Spleen (tissue), 11 donors: ENCODE measurements around the gene PLCB1. TPM values are rescaled to one million over a fixed set of nuclear protein-coding genes. Genes with fewer than 3 reads are reported as not detected.

Source experiments
- DNase-seq: peaks from one replicate; pipeline ENCODE4 v3.0.0-alpha.2; 2020
- H3K27ac ChIP-seq, 8 donors: fragments of 200-600 bp; sonication (generic) in 7 of 8; 1 replicate in 4 of 8; 2 replicates in 4 of 8; pipeline versions ENCODE4 v1.5.0 to v1.8.0; 2016 to 2021; ENCODE audit warnings: inconsistent platforms in 4 of 8, mild to moderate bottlenecking in 4 of 8, moderate library complexity in 1 of 8
- H3K27me3 ChIP-seq, 7 donors: fragments of 200-600 bp; sonication (generic) in 6 of 7; replicated peaks in 1 of 7; 1 replicate in 4 of 7; 2 replicates in 3 of 7; pipeline versions ENCODE4 v1.5.0 to v1.8.0; 2016 to 2021; ENCODE audit warnings: inconsistent platforms in 3 of 7, mild to moderate bottlenecking in 1 of 7
- H3K36me3 ChIP-seq, 6 donors: fragments of 200-600 bp; sonication (generic) in 5 of 6; 1 replicate in 4 of 6; 2 replicates in 2 of 6; pipeline versions ENCODE4 v1.5.0 to v1.8.0; 2016 to 2021; ENCODE audit warnings: inconsistent platforms in 2 of 6
- H3K4me1 ChIP-seq, 6 donors: fragments of 200-600 bp; sonication (generic) in 5 of 6; 1 replicate in 3 of 6; 2 replicates in 3 of 6; pipeline versions ENCODE4 v1.5.0 to v1.8.0; 2016 to 2021; ENCODE audit warnings: inconsistent platforms in 3 of 6
- H3K4me3 ChIP-seq, 8 donors: fragments of 200-600 bp; sonication (generic) in 7 of 8; 1 replicate in 4 of 8; 2 replicates in 4 of 8; pipeline versions ENCODE4 v1.5.0 to v1.8.0; 2016 to 2021; ENCODE audit warnings: inconsistent platforms in 4 of 8, mild to moderate bottlenecking in 4 of 8, moderate library complexity in 2 of 8
- H3K9me3 ChIP-seq, 8 donors: fragments of 200-600 bp; sonication (generic) in 7 of 8; 1 replicate in 4 of 8; 2 replicates in 4 of 8; pipeline versions ENCODE4 v1.5.0 to v1.8.0; 2016 to 2021; ENCODE audit warnings: inconsistent platforms in 4 of 8
- CTCF ChIP-seq, 11 experiments: fragments of 200-600 bp in 7 of 11; fragments of 450-650 bp in 4 of 11; sonication (generic) in 4 of 11; IDR thresholded peaks in 8 of 11; conservative IDR thresholded peaks in 3 of 11; 1 replicate in 7 of 11; 2 replicates in 4 of 11; pipeline versions ENCODE4 v1.4.0 to v1.8.0; 2016 to 2021; ENCODE audit warnings: antibody characterized with exemption in 11 of 11, inconsistent platforms in 4 of 11, mild to moderate bottlenecking in 1 of 11
- POLR2A ChIP-seq, 3 donors: fragments of 450-650 bp; IDR thresholded peaks; one replicate each; pipeline ENCODE4 v1.5.1; 2017; ENCODE audit warnings: antibody characterized with exemption in 3 of 3, mild to moderate bottlenecking in 1 of 3
- POLR2AphosphoS5 ChIP-seq, 3 donors: sonication (generic); formaldehyde crosslinking; IDR thresholded peaks; one replicate each; pipeline ENCODE4 v1.5.1; 2017; ENCODE audit warnings: antibody characterized with exemption in 3 of 3
- WGBS, 5 donors: extraction: QIAGEN DNeasy Blood & Tissue Kit in 3 of 5; methylation state at CpG; one replicate each; pipeline versions ENCODE4 v1.1.5 to v1.1.7; 2013 to 2018; 5-methylcytosine and 5-hydroxymethylcytosine counted together
- intact Hi-C: fragments of 100-400 bp; cut with DNase I; formaldehyde crosslinking; loops from one replicate; pipeline ENCODE4 v1.15.0; 2023; ENCODE audit warnings: low total_unique reads
- polyA plus RNA-seq, 3 donors: library from polyadenylated mRNA; stranded (reverse); fragments of 200-250 nt; gene quantifications; one replicate each; pipeline ENCODE4 v1.2.1, GENCODE V29; 2013
- total RNA-seq, 7 donors: library from RNA; depleted of rRNA in 3 of 7; stranded (reverse); fragments of >200 nt in 3 of 7; fragmentation: NEBNext Ultra II Directional in 4 of 7; extraction: Animal tissue kit (Norgen Biotek cat#: 25700) in 4 of 7; gene quantifications; one replicate each; pipeline versions ENCODE4 v1.1.0 to v1.2.1, GENCODE V29; 2016 to 2021
- donor health status: healthy with polysubstance abuse.
- donor health status: DM: no; HTN: no; CAD: no; lungs with moderate emphysema.
- donor health status: DM: no; HTN: no; CAD: no.
- donor health status: Bipolar disorder and iron deficiency.
- donor health status: healthy.
- donor health status: DM: no; HTN: no; CAD: no.
- donor health status: DM: yes; HTN: yes; CAD: no.

PLCB1 gene
- total and polyA plus RNA-seq, 10 donors, result 1.0 to 33.7 (median 16.2) TPM

GRCh38 chr20:8749101-8749500 is 617.0 kb downstream of the PLCB1 start:
- Histone ChIP-seq H3K4me1 (no peaks in the 10 kb centered on the region), H3K27me3 (no peaks in the 10 kb centered on the region), H3K4me3 (no peak overlapping the region), H3K27ac (no peak overlapping the region), H3K36me3 (no peaks in the 10 kb centered on the region), H3K9me3 (no peaks in the 10 kb centered on the region)
- intact Hi-C loops, result no loop called here
- no peak for DNase-seq
- 68 to 84% (median 80%) methylated on average over 8 of the region's 8 CpGs for WGBS, 5 donors
- TF ChIP-seq POLR2AphosphoS5 (IDR thresholded peaks at IDR 0.05) (no peak), CTCF (IDR thresholded peaks at IDR 0.05 in 8 of 11, conservative IDR thresholded peaks at IDR 0.05 in 3 of 11) (no peak), POLR2A (IDR thresholded peaks at IDR 0.05) (no peak)

GRCh38 chr20:8749986-8750385 is 617.9 kb downstream of the PLCB1 start:
- no peaks in the 10 kb centered on the region for H3K9me3 ChIP-seq
- WGBS, 5 donors, result 84 to 100% (median 92%) methylated on average over 1 of the region's 1 CpG
- no peak for DNase-seq
- H3K36me3 ChIP-seq, result no peaks in the 10 kb centered on the region
- intact Hi-C loops, result no loop called here
- no peak overlapping the region for H3K4me3 ChIP-seq
- H3K27me3 ChIP-seq, result no peaks in the 10 kb centered on the region
- no peak overlapping the region for H3K27ac ChIP-seq
- TF ChIP-seq POLR2AphosphoS5 (IDR thresholded peaks at IDR 0.05) (no peak), POLR2A (IDR thresholded peaks at IDR 0.05) (no peak), CTCF (IDR thresholded peaks at IDR 0.05 in 8 of 11, conservative IDR thresholded peaks at IDR 0.05 in 3 of 11) (no peak)
- H3K4me1 ChIP-seq, result no peaks in the 10 kb centered on the region

GRCh38 chr20:8755340-8756118 is 623.5 kb downstream of the PLCB1 start:
- DNase-seq, result no peak
- no peak overlapping the region for H3K4me3 ChIP-seq
- no peak overlapping the region for H3K27ac ChIP-seq
- WGBS, 5 donors, result 74 to 85% (median 80%) methylated on average over 3 of the region's 3 CpGs
- intact Hi-C loops, result no loop called here
- no peaks in the 10 kb centered on the region for H3K9me3 ChIP-seq
- H3K4me1 ChIP-seq, result no peaks in the 10 kb centered on the region
- H3K36me3 ChIP-seq, result no peaks in the 10 kb centered on the region
- H3K27me3 ChIP-seq, result no peaks in the 10 kb centered on the region
- no peak for TF ChIP-seq POLR2AphosphoS5 (IDR thresholded peaks at IDR 0.05)
- TF ChIP-seq CTCF (IDR thresholded peaks at IDR 0.05 in 8 of 11, conservative IDR thresholded peaks at IDR 0.05 in 3 of 11), result no peak
- TF ChIP-seq POLR2A (IDR thresholded peaks at IDR 0.05), result no peak

- WGBS, 5 donors, result 78 to 92% (median 86%) methylated on average over 2 of the region's 2 CpGs
- no peaks in the 10 kb centered on the region for H3K27me3 ChIP-seq
- intact Hi-C loops, result no loop called here
- no peaks in the 10 kb centered on the region for H3K9me3 ChIP-seq
- no peak for DNase-seq
- H3K36me3 ChIP-seq, result no peaks in the 10 kb centered on the region
- no peak for TF ChIP-seq POLR2AphosphoS5 (IDR thresholded peaks at IDR 0.05)
- no peak for TF ChIP-seq POLR2A (IDR thresholded peaks at IDR 0.05)
- no peak for TF ChIP-seq CTCF (IDR thresholded peaks at IDR 0.05 in 8 of 11, conservative IDR thresholded peaks at IDR 0.05 in 3 of 11)
- H3K4me3 ChIP-seq, result no peak overlapping the region
- no peaks in the 10 kb centered on the region for H3K4me1 ChIP-seq
- no peak overlapping the region for H3K27ac ChIP-seq
Observed at GRCh38 chr20:8756410-8756809, 624.3 kb downstream of the PLCB1 start.
